ENCODE measurements around the gene TMEM238L. TPM values are rescaled to one million over a fixed set of nuclear protein-coding genes. Genes with fewer than 3 reads are reported as not detected.
A peak's percentile ranks its signal among the peaks of the same experiment; 100 is the strongest.

The TMEM238L gene
- total and polyA plus RNA-seq, 3 donors from 2014 or later: not detected

- Histone ChIP-seq H3K27me3 (no peaks in the 10 kb centered on the region), H3K4me3 (no peak overlapping the region), H3K36me3 (ENCODE audit: low read depth, missing control alignments) (no peaks in the 10 kb centered on the region), H3K9me3 (no peaks in the 10 kb centered on the region), H3K27ac (no peak overlapping the region), H3K4me1 (peaks cover 7% of the 10 kb centered on the region)
- intact Hi-C loops (cut with DNase I; ENCODE audit: low total_unique reads): no loop called here
- 64 to 72% methylated on average over 9 of the region's 9 CpGs for WGBS, 2 donors
- TF ChIP-seq POLR2A (IDR thresholded peaks at IDR 0.05) (no peak), CTCF (IDR thresholded peaks at IDR 0.05) (no peak)
- DNase-seq: peak; percentile 40
Observed at GRCh38 chr17:10790491-10791401, 13.2 kb downstream of the TMEM238L start.

GRCh38 chr17:10789694-10790271 is 14.1 kb downstream of the TMEM238L start:
- Histone ChIP-seq H3K36me3 (ENCODE audit: low read depth, missing control alignments) (no peaks in the 10 kb centered on the region), H3K4me1 (peaks cover 7% of the 10 kb centered on the region), H3K27me3 (no peaks in the 10 kb centered on the region), H3K9me3 (no peaks in the 10 kb centered on the region), H3K27ac (no peak overlapping the region), H3K4me3 (no peak overlapping the region)
- no peak for DNase-seq
- intact Hi-C loops (cut with DNase I; ENCODE audit: low total_unique reads): no loop called here
- TF ChIP-seq CTCF (IDR thresholded peaks at IDR 0.05) (no peak), POLR2A (IDR thresholded peaks at IDR 0.05) (no peak)
- 60 to 85% methylated on average over 4 of the region's 4 CpGs for WGBS, 2 donors

GRCh38 chr17:10787306-10788045 is 16.4 kb downstream of the TMEM238L start:
- no peak overlapping the region for H3K4me3 ChIP-seq
- H3K9me3 ChIP-seq: no peaks in the 10 kb centered on the region
- H3K27ac ChIP-seq: no peak overlapping the region
- DNase-seq: no peak
- no peak for TF ChIP-seq POLR2A (IDR thresholded peaks at IDR 0.05)
- TF ChIP-seq CTCF (IDR thresholded peaks at IDR 0.05): no peak
- no peaks in the 10 kb centered on the region for H3K36me3 ChIP-seq (ENCODE audit: low read depth, missing control alignments)
- WGBS, 2 donors: 94 to 96% methylated on average over 5 of the region's 5 CpGs
- intact Hi-C loops (cut with DNase I; ENCODE audit: low total_unique reads): no loop called here
- peaks cover 7% of the 10 kb centered on the region for H3K4me1 ChIP-seq
- no peaks in the 10 kb centered on the region for H3K27me3 ChIP-seq

- no peak overlapping the region for H3K27ac ChIP-seq
- H3K9me3 ChIP-seq: no peaks in the 10 kb centered on the region
- TF ChIP-seq POLR2A (IDR thresholded peaks at IDR 0.05) (no peak), CTCF (IDR thresholded peaks at IDR 0.05) (no peak)
- no peaks in the 10 kb centered on the region for H3K36me3 ChIP-seq (ENCODE audit: low read depth, missing control alignments)
- intact Hi-C loops (cut with DNase I; ENCODE audit: low total_unique reads): no loop called here
- WGBS, 2 donors: 85 to 99% methylated on average over 2 of the region's 2 CpGs
- H3K4me1 ChIP-seq: peaks cover 7% of the 10 kb centered on the region
- no peak overlapping the region for H3K4me3 ChIP-seq
- DNase-seq: no peak
- no peaks in the 10 kb centered on the region for H3K27me3 ChIP-seq
Observed at GRCh38 chr17:10785295-10785694, 18.6 kb downstream of the TMEM238L start.
